Skeletal muscle tissue (tissue), 4 donors: Measurements from ENCODE around the gene RRP1. TPM values are rescaled to one million over a fixed set of nuclear protein-coding genes. Genes with fewer than 3 reads are reported as not detected.

ENCODE experiments used
- H3K27ac ChIP-seq: one replicate; pipeline ENCODE4 v1.7.0; 2013; ENCODE audit warnings: mild to moderate bottlenecking, low read depth, low read length, inconsistent platforms
- H3K27me3 ChIP-seq, 3 donors: one replicate each; pipeline ENCODE4 v1.7.0; 2013; ENCODE audit warnings: low read length in 3 of 3; ENCODE audit not compliant: control insufficient read depth in 3 of 3, insufficient read depth in 3 of 3
- H3K36me3 ChIP-seq, 3 donors: one replicate each; pipeline ENCODE4 v1.7.0; 2013; ENCODE audit warnings: low read length in 3 of 3; ENCODE audit not compliant: control insufficient read depth in 3 of 3, insufficient read depth in 3 of 3
- H3K4me1 ChIP-seq, 3 donors: one replicate each; pipeline ENCODE4 v1.7.0; 2013; ENCODE audit warnings: low read length in 3 of 3, mild to moderate bottlenecking in 3 of 3; ENCODE audit not compliant: control insufficient read depth in 3 of 3, insufficient read depth in 3 of 3
- H3K4me3 ChIP-seq, 3 donors: one replicate each; pipeline ENCODE4 v1.7.0; 2013; ENCODE audit warnings: low read length in 3 of 3
- H3K9ac ChIP-seq, 3 donors: one replicate each; pipeline ENCODE4 v1.7.0; 2013; ENCODE audit warnings: low read length in 3 of 3, mild to moderate bottlenecking in 3 of 3, moderate library complexity in 2 of 3, low read depth in 1 of 3
- H3K9me3 ChIP-seq, 3 donors: one replicate each; pipeline ENCODE4 v1.7.0; 2013; ENCODE audit warnings: low read length in 3 of 3; ENCODE audit not compliant: control insufficient read depth in 3 of 3
- total RNA-seq: library from RNA; depleted of rRNA; stranded (reverse); fragments of >200 nt; gene quantifications from one replicate; pipeline ENCODE4 v1.2.3, GENCODE V29; 2014
- donor health status: Osteomylitis.

Gene RRP1
- total RNA-seq, 1 donor from 2014 or later: 10.4 TPM

GRCh38 chr21:43758111-43758641 is 31.2 kb upstream of the RRP1 start:
- H3K27ac ChIP-seq: no peak overlapping the region
- H3K4me1 ChIP-seq: peaks cover 3 to 4% (median 4%) of the 10 kb centered on the region in 3 donors
- H3K36me3 ChIP-seq: peaks cover 26 to 32% (median 26%) of the 10 kb centered on the region in 3 donors
- peak overlapping the region in 1 of 3 donors; percentile 40 for H3K9ac ChIP-seq
- H3K9me3 ChIP-seq: peaks cover 0 to 2% (median 0%) of the 10 kb centered on the region in 3 donors
- no peaks in the 10 kb centered on the region for H3K27me3 ChIP-seq
- no peak overlapping the region for H3K4me3 ChIP-seq

DNA sequence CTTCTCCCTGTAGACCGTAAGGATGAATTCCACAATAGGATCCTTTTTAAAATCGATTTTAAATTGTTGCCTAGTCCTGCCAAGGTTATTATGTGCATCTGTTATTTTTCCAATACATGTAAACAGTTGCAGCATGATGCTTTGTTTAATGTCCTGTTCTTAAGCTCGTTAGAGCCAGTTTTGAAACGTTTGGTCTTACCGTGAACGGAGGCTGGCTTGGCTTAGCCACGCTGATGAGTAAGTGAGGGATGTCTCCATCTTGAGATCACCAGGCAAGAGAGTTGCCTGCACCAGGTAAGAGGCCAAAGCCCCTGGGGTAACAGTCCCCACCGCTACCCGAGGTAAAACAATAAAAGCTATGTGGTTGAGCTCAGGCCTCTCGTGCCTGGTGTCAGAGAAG is 30.6 kb upstream of the RRP1 start:
- Histone ChIP-seq H3K27ac (no peak overlapping the region), H3K9ac (no peak overlapping the region)

GRCh38 chr21:43759651-43760050 is 29.7 kb upstream of the RRP1 start:
- H3K27ac ChIP-seq: no peak overlapping the region
- no peak overlapping the region for H3K9ac ChIP-seq
- H3K4me1 ChIP-seq: peaks cover 3 to 4% (median 4%) of the 10 kb centered on the region in 3 donors
- H3K4me3 ChIP-seq: no peak overlapping the region
- no peaks in the 10 kb centered on the region for H3K27me3 ChIP-seq
- peaks cover 0 to 2% (median 0%) of the 10 kb centered on the region in 3 donors for H3K9me3 ChIP-seq
- peaks cover 16 to 24% (median 20%) of the 10 kb centered on the region in 3 donors for H3K36me3 ChIP-seq

More for the DNA sequence above, 30.6 kb upstream of the RRP1 start:
- no peaks in the 10 kb centered on the region for H3K27me3 ChIP-seq
- H3K9me3 ChIP-seq: peaks cover 0 to 2% (median 0%) of the 10 kb centered on the region in 3 donors
- no peak overlapping the region for H3K4me3 ChIP-seq
- peaks cover 3 to 4% (median 4%) of the 10 kb centered on the region in 3 donors for H3K4me1 ChIP-seq
- H3K36me3 ChIP-seq: peaks cover 20 to 28% (median 25%) of the 10 kb centered on the region in 3 donors

DNA sequence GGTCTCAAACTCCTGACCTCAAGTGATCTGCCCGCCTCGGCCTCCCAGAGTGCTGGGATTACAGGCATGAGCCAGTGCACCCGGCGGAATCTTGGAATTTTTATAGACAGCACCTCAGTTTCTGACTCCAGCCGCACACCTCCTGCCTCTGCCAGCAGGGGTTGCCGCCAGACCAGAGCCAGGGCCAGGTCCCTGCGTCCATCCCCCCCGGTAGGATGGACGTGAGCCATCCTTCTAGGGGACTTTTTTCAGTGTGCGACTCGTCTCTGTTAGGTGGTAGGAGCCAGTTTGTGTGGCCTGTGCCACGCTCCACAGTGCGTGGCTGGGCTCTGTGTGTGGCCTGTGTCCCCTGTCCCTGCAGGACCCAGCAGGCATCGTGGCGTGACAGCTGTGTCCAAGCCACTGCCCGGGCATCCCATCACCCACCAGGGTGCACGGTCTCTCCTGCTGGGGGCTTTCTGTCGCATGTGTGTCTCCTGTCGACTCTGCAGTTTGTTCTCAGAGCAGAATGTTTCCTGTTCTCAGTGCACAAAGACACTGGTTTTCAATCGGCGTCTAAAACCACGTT is 28.9 kb upstream of the RRP1 start:
- Histone ChIP-seq H3K4me3 (no peak overlapping the region), H3K4me1 (peaks cover 3 to 4% (median 4%) of the 10 kb centered on the region in 3 donors), H3K27me3 (no peaks in the 10 kb centered on the region), H3K9me3 (peaks cover 0 to 2% (median 0%) of the 10 kb centered on the region in 3 donors), H3K36me3 (peaks cover 15 to 20% (median 17%) of the 10 kb centered on the region in 3 donors), H3K9ac (no peak overlapping the region), H3K27ac (no peak overlapping the region)

GRCh38 chr21:43761886-43762285 is 27.5 kb upstream of the RRP1 start:
- peaks cover 3 to 4% (median 4%) of the 10 kb centered on the region in 3 donors for H3K4me1 ChIP-seq
- peaks cover 0 to 2% (median 0%) of the 10 kb centered on the region in 3 donors for H3K9me3 ChIP-seq
- H3K27ac ChIP-seq: no peak overlapping the region
- H3K36me3 ChIP-seq: peaks cover under 1 to 12% (median 6%) of the 10 kb centered on the region in 3 donors
- no peak overlapping the region for H3K4me3 ChIP-seq
- H3K27me3 ChIP-seq: no peaks in the 10 kb centered on the region
- H3K9ac ChIP-seq: no peak overlapping the region

DNA sequence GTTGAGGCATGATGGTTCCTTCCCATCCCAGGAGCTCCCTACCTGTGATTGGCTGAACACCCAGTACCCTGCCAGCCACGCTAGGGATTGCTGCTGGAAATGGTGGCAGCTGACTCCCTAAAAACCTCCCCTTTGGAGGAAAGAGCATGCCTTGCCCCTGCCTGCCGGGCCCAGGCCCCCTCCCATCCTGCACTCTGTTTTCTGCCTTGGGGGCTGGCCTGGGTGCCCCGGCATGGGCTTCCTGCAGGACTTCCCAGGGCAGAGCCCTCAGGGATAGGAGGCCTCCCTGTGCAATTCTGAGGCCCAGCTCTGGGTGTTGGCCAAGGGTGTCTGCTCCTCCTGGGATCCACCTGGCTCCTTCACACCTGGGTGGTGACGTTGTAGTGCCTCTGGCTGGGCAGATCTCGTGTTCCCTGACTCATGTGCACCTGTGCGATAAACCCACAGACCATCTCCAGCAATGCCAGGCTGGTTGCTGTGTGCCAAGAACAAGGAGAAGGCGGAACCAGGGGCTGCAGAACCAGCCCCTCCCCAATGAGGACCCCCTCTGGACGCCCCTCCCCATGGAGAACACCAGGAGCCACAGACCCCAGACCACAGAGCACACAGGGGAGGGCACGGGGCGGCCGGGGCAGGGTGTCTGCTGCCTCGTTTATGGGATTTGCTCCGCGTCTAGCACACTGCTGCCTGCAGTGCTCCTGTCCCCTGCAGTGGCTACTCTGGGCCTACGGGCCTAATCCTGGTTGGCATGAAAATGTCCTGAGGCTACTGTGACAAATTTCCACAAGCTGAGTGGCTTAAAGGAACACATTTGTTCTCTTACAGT is 26.9 kb upstream of the RRP1 start:
- Histone ChIP-seq H3K9me3 (peaks cover 0 to 2% (median 0%) of the 10 kb centered on the region in 3 donors), H3K27ac (no peak overlapping the region), H3K4me1 (peaks cover 2 to 4% (median 3%) of the 10 kb centered on the region in 3 donors), H3K27me3 (no peaks in the 10 kb centered on the region), H3K36me3 (peaks cover 0 to 12% (median 6%) of the 10 kb centered on the region in 3 donors), H3K4me3 (no peak overlapping the region), H3K9ac (no peak overlapping the region)

DNA sequence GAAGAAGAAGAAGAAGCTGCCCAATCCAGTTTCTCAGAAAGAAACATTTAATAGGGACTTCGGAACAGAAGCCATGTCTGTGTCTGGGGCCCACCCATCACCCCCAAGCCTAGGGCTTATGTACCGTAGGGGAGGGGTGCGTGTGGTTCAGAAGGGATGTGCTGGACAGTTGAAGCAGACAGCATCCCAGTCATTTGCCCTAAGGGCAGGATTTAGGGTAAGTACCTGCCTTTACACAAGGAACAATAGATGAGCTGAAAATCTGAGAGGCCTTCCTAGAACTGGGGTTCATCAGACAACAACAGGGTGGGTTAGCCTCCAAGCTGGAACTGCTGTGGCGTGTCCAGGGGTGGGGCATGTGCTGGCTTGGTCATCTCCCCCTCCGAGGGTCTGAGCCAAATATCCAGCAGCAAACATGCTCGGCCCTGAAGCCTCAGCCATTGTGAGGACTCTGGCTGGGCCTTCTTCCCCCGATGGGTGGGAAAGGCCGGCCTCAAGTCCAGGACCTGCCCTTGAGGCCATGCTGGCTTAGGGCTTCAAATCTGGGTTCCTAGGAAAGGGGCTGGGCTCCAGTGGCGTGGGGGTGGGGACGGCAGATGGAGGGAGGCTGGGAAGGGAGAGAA is 25.4 kb upstream of the RRP1 start:
- peaks cover 0 to 10% (median 6%) of the 10 kb centered on the region in 3 donors for H3K36me3 ChIP-seq
- H3K9ac ChIP-seq: no peak overlapping the region
- peaks cover 0 to 2% (median 0%) of the 10 kb centered on the region in 3 donors for H3K9me3 ChIP-seq
- H3K4me3 ChIP-seq: no peak overlapping the region
- peaks cover 0 to 4% (median 0%) of the 10 kb centered on the region in 3 donors for H3K27me3 ChIP-seq
- H3K27ac ChIP-seq: no peak overlapping the region
- H3K4me1 ChIP-seq: peaks cover 0 to 4% (median 0%) of the 10 kb centered on the region in 3 donors

DNA sequence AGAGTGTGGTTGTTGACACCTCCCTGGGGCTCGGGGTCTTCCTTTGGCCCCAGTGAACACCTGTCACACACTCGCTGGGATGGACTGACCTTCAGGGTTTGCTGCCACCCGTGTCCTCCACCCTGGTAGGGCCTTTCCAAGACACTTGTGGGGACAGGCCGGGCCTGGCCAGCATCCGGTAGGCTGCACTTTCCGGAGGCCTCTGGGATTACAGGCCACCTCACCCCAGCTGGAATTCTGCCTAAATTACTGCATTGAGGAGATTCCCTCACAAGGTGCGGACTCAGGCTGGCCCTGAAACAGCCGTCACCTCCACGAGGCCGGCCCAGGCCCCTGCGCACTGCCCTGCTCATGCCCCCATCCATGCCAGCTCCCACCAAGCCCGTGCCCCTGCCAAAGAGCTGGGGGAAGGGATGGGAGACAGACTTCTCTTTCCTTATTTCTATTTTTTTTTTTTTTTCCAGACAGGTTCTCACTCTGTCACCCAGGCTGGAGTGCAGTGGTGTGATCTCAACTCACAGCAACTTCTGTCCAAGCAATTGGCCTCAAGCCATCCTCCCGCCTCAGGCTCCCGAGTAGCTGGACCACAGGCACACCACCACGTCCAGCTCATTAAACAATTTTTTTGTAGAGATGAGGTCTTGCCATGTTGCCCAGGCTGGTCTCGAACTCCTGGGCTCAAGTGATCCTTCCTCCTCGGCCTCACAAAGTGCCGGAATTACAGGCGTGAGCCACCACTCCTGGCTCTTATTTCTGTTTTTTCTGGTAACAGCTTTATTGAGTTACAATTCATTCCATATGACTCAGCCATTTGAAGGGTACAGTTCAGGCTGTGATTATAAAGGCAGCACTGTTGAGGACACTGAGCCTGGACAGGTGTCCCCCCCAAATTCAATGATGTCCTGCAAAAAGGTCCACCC is 24.5 kb upstream of the RRP1 start:
- H3K9ac ChIP-seq: no peak overlapping the region
- peaks cover 0 to 4% (median 0%) of the 10 kb centered on the region in 3 donors for H3K4me1 ChIP-seq
- H3K36me3 ChIP-seq: peaks cover 0 to 10% (median 6%) of the 10 kb centered on the region in 3 donors
- H3K9me3 ChIP-seq: peaks cover 0 to 2% (median 0%) of the 10 kb centered on the region in 3 donors
- no peak overlapping the region for H3K4me3 ChIP-seq
- peaks cover 0 to 4% (median 0%) of the 10 kb centered on the region in 3 donors for H3K27me3 ChIP-seq
- H3K27ac ChIP-seq: no peak overlapping the region
